22Rv1 (cell line): ENCODE measurements around the gene BCO2.
A peak's percentile ranks its signal among the peaks of the same experiment; 100 is the strongest.

Experiments used
- H3K27ac ChIP-seq: fragments of 450-650 bp; 2 replicates; pipeline ENCODE4 v1.5.1; 2017
- CTCF ChIP-seq: fragments of 450-650 bp; IDR thresholded peaks from 2 replicates; pipeline ENCODE4 v1.5.1; 2017; ENCODE audit warnings: mild to moderate bottlenecking
- ZFX ChIP-seq: fragments of 450-650 bp; IDR thresholded peaks from 2 replicates; pipeline ENCODE4 v1.6.1; 2017; ENCODE audit warnings: antibody characterized with exemption, borderline replicate concordance

The BCO2 gene

GRCh38 chr11:112219476-112220232 is 44.3 kb downstream of the BCO2 start:
- H3K27ac ChIP-seq = no peak overlapping the region
- TF ChIP-seq ZFX (no peak), CTCF (peak; percentile 76)

- TF ChIP-seq ZFX = no peak
- TF ChIP-seq CTCF = no peak
- H3K27ac ChIP-seq = no peak overlapping the region
Measured at GRCh38 chr11:112221274-112221835, 46.0 kb downstream of the BCO2 start.

GRCh38 chr11:112222303-112222702 is 47.0 kb downstream of the BCO2 start:
- TF ChIP-seq CTCF = no peak
- TF ChIP-seq ZFX = no peak
- no peak overlapping the region for H3K27ac ChIP-seq

- TF ChIP-seq ZFX (no peak), CTCF (no peak)
- H3K27ac ChIP-seq = no peak overlapping the region
Measured at GRCh38 chr11:112223121-112223520, 47.8 kb downstream of the BCO2 start.

- H3K27ac ChIP-seq = no peak overlapping the region
- TF ChIP-seq CTCF (no peak), ZFX (no peak)
Measured at GRCh38 chr11:112223754-112224532, 48.6 kb downstream of the BCO2 start.

GRCh38 chr11:112225753-112226061 is 50.4 kb downstream of the BCO2 start:
- peak overlapping the region; percentile 84 for H3K27ac ChIP-seq
- no peak for TF ChIP-seq ZFX
- no peak for TF ChIP-seq CTCF
